Subcutaneous adipose tissue (tissue), 4 donors: ENCODE measurements around the gene TLK1. TPM values are rescaled to one million over a fixed set of nuclear protein-coding genes. Genes with fewer than 3 reads are reported as not detected.

Experiments used
- total RNA-seq, 4 donors: library from RNA; depleted of rRNA; stranded (reverse); fragments of >200 nt; gene quantifications; one replicate each; pipeline ENCODE4 v1.1.0, GENCODE V29; 2016
- TF ChIP-seq, protein P1 (sequence below): fragments of 450-650 bp; IDR thresholded peaks from one replicate; pipeline ENCODE4 v1.5.1; 2016; ENCODE audit warnings: low read depth, mild to moderate bottlenecking, control low read depth, antibody characterized with exemption, moderate library complexity

Gene TLK1
- total RNA-seq, 4 donors from 2014 or later, result 30.6 to 37.5 (median 34.4) TPM

DNA sequence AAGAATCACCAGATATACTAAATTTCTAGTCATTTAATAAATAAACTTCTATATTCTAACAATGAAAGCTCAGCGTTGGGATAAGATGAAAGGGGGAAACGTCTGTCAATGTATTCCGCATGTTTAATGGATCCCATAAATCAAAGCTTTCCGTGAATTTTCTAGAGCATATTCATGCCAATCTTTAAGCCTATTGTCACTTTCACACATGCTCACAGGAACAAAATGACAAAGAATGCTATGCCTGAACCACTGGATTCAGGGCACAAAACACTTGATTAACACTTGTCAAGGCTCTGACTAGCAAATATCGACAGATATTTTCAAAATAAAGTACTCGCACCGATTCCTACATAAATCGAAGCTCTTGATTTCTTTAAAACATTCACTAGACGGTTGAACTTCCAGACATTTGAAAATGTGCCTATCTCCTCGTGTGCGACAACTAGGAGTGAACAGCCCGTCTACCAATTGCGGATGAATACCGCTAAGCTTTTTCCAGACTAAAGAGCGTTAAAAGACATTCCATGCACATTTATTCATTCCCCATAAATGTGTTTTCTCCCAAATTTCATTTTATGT, 1.8 kb downstream of the TLK1 start:
- TF ChIP-seq, protein P1, sequence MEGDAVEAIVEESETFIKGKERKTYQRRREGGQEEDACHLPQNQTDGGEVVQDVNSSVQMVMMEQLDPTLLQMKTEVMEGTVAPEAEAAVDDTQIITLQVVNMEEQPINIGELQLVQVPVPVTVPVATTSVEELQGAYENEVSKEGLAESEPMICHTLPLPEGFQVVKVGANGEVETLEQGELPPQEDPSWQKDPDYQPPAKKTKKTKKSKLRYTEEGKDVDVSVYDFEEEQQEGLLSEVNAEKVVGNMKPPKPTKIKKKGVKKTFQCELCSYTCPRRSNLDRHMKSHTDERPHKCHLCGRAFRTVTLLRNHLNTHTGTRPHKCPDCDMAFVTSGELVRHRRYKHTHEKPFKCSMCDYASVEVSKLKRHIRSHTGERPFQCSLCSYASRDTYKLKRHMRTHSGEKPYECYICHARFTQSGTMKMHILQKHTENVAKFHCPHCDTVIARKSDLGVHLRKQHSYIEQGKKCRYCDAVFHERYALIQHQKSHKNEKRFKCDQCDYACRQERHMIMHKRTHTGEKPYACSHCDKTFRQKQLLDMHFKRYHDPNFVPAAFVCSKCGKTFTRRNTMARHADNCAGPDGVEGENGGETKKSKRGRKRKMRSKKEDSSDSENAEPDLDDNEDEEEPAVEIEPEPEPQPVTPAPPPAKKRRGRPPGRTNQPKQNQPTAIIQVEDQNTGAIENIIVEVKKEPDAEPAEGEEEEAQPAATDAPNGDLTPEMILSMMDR, result no peak

DNA sequence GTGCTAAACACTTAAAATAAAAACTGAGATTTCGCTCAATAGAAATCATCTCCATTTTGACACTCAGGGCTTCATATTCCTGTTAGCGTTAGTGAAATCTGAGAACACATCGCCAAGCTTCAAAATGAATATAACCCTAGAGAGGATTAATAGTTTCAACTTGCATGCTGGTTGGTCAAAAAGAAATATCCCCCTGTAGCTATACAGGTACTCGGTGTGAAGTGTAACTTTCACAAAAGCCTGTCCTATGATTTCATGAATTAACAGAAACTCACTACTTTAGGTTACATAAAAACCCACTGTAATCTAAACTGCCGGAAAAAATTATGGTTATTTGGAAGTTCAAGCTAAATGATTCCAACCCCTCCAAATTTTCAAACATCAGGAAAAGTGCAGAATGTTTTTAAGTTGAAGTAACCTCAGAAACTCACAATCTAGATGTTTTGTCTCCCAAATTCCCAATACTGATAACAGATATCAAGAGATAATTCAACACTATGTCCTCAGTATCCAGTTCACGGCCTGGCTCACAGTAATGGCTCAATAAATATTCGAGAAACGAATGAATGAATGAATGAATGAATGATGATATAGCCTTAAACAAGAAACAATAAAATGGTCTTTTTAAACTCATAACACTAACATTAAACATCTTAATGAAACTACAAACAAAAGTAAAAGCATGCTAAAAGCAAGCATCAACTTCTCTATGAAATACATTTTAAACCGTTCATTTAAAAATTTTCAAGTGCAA, 2.5 kb downstream of the TLK1 start:
- TF ChIP-seq, protein P1, result no peak

DNA sequence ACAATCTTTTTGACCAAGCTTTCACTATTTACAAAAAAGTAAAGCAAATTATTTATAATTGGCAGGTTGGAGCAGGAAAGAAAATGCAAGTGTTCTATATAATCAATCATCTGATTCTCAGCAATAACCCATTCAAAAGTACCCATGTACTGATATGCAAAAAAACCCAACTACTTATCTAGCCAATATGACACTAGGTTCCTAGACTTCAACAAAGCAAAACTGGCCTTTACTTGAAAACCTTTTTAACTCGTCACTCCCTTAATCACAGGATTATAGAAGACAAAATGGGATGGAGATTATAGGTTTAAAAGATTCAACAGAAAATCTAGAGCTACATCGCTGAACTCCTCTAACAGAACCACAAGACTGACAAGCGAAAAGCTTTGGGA, 3.6 kb downstream of the TLK1 start:
- TF ChIP-seq, protein P1, result no peak

DNA sequence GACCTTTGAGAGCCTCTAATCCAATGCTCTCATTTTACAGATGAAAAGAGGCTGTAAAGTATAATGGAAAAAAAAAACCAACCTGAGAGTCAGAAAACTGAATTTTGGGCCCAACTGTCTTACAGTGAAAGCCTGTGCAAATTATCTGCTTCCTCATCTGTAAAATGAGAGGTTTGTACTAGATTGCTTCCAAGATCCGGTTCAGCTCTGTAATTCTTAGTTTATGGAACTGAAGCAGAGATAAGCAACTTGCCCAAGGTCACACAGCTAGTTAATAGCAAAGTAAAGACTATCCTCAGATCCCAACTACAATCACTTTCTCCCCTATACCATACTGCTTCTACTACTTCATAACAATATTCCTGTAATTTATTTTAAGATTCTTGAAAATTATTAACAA, 6.3 kb downstream of the TLK1 start:
- TF ChIP-seq, protein P1, result no peak

DNA sequence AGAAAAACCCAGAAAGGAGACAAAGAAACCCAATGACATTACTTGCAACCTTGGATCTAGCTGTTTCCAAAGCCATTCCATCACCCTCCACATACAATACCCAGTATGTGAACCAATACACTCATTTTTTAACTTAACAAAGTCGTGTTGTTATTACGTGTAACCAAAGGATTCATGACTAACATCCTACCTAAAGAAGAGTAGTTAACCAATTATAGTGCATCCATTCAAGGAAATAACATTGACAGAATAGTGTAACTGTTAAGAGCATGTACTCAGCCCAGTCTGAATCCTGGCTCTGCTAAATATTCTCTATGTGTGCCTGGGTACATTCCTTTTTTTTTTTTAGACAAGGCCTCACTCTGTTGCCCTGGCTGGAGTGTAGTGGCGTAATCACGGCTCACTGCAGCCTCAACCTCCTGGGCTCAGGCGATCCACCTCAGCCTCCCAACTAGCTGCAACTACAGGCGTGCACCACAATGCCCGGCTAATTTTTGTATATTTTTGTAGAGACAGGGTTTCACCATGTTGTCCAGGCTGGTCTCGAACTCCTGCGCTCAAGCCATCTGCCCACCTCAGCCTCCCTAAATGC, 9.9 kb downstream of the TLK1 start:
- TF ChIP-seq, protein P1, result no peak

DNA sequence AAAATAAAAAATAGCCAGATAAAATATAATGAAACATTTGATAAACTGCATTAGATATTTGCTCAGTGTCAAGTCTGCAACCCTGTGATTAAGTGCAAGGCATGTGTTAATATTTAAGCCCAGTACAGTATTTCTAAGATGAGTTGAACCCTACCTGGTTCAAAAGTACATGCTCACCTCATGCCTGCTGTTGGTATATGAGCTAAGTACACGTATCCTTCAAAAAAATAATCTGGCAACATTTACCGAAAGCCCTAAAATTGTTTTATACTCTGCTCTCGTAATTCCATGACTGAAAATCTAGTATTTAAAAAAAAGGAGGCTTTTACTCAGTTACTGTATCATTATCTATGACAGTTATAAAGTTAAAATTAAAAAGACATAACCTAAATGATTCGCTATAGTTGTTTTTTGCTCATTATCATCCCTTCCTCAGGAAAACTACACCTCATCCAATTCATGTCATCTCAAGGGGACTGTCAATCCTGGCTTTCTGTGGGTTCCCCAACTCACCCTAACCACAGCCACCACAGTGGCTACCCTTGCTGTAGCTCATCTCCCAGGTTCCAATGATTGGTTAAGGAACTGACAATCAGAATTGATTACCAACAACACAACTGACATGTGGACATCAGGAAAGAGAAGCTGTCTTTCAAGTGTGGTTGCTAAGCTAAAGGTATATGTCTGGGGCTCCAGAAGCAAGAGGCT, 10.6 kb downstream of the TLK1 start:
- TF ChIP-seq, protein P1, result no peak
